Daoy (cell line): ENCODE results near the gene MAP3K20. TPM values are rescaled to one million over a fixed set of nuclear protein-coding genes. Genes with fewer than 3 reads are reported as not detected.
"Not testable (repeated sequence)": the region's sequence is repeated elsewhere in the genome, so short reads cannot be mapped to it uniquely, and the experiment has no call there.

Source experiments
- DNase-seq: peaks from one replicate; pipeline ENCODE4 v3.0.0-alpha.2; 2015; ENCODE audit warnings: low read depth
- total RNA-seq: library from RNA; depleted of rRNA; stranded (reverse); fragments of >200 nt; shearing (Covaris generic); gene quantifications from 2 replicates; pipeline ENCODE4 v1.2.3, GENCODE V29; 2014

The MAP3K20 gene
- total RNA-seq, 1 experiment from 2014 or later = 27.4 TPM

- no peak for DNase-seq
Measured at GRCh38 chr2:173087214-173087581, 11.6 kb downstream of the MAP3K20 start.

GRCh38 chr2:173087793-173088496 is 12.3 kb downstream of the MAP3K20 start:
- DNase-seq = no peak

GRCh38 chr2:173090276-173090877 is 14.7 kb downstream of the MAP3K20 start:
- DNase-seq = peak; percentile 46

- DNase-seq = no peak
Measured at GRCh38 chr2:173090973-173091660, 15.5 kb downstream of the MAP3K20 start.

GRCh38 chr2:173091910-173092309 is 16.3 kb downstream of the MAP3K20 start:
- no peak for DNase-seq

GRCh38 chr2:173092844-173093402 is 17.3 kb downstream of the MAP3K20 start:
- no peak for DNase-seq

- not testable (repeated sequence) for DNase-seq
Measured at GRCh38 chr2:173093617-173094016, 18.0 kb downstream of the MAP3K20 start.

- no peak for DNase-seq
Measured at GRCh38 chr2:173094731-173095130, 19.1 kb downstream of the MAP3K20 start.

- no peak for DNase-seq
Measured at GRCh38 chr2:173095356-173095755, 19.7 kb downstream of the MAP3K20 start.

- no peak for DNase-seq
Measured at GRCh38 chr2:173099271-173099670, 23.6 kb downstream of the MAP3K20 start.

GRCh38 chr2:173099804-173100203 is 24.2 kb downstream of the MAP3K20 start:
- no peak for DNase-seq

GRCh38 chr2:173101687-173102086 is 26.0 kb downstream of the MAP3K20 start:
- no peak for DNase-seq

- no peak for DNase-seq
Measured at GRCh38 chr2:173104156-173104555, 28.5 kb downstream of the MAP3K20 start.

GRCh38 chr2:173106959-173107628 is 31.4 kb downstream of the MAP3K20 start:
- no peak for DNase-seq

GRCh38 chr2:173107629-173108022 is 32.0 kb downstream of the MAP3K20 start:
- DNase-seq = no peak

- DNase-seq = peak; percentile 35
Measured at GRCh38 chr2:173109253-173110188, 33.9 kb downstream of the MAP3K20 start.

GRCh38 chr2:173117678-173118077 is 42.0 kb downstream of the MAP3K20 start:
- DNase-seq = no peak

- DNase-seq = no peak
Measured at GRCh38 chr2:173118395-173118794, 42.7 kb downstream of the MAP3K20 start.

- peak; percentile 10 for DNase-seq
Measured at GRCh38 chr2:173119069-173119807, 43.6 kb downstream of the MAP3K20 start.

GRCh38 chr2:173119944-173120343 is 44.3 kb downstream of the MAP3K20 start:
- no peak for DNase-seq
